Measurements from ENCODE around the gene BTN3A1. TPM values are rescaled to one million over a fixed set of nuclear protein-coding genes. Genes with fewer than 3 reads are reported as not detected.

The BTN3A1 gene
- total RNA-seq, 1 donor = 25.3 TPM

DNA sequence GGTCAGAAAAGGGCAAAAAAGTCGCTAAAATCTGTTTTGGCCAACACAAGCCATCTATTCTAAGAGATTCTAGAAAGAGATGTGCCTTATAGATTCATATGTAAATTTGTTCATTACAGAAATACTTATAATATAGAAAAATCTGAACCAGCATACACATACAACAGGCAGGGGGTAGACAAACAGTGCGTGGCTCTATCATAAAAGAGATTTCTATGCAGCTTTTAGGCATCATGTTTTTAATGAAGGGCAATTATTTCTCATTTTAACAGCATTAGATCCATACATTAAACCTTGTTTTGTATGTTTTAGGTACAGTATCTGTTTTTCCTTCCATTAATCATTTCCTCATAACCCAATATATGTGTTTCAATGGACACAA, 38.9 kb downstream of the BTN3A1 start:
- H3K27me3 ChIP-seq (ENCODE audit: insufficient read depth, low read length) = no peaks in the 10 kb centered on the region
- H3K27ac ChIP-seq (ENCODE audit: low read depth, low read length) = peak overlapping the region; percentile 91
- no peaks in the 10 kb centered on the region for H3K9me3 ChIP-seq (ENCODE audit: low read depth, low read length)
- no peak for DNase-seq (ENCODE audit: insufficient read length, low spot score, missing footprints)
- peaks cover 2% of the 10 kb centered on the region for H3K79me2 ChIP-seq (ENCODE audit: insufficient read depth, low read length)
- peak overlapping the region; percentile 88 for H3K4me2 ChIP-seq (ENCODE audit: insufficient read depth, low read length)
- H3K4me1 ChIP-seq (ENCODE audit: insufficient read depth, low read length) = peaks cover 15% of the 10 kb centered on the region
- no peaks in the 10 kb centered on the region for H4K20me1 ChIP-seq (ENCODE audit: insufficient read depth, low read length)
- H3K36me3 ChIP-seq (ENCODE audit: insufficient read depth, low read length) = peaks cover 6% of the 10 kb centered on the region
- peak overlapping the region; percentile 82 for H2AFZ ChIP-seq (ENCODE audit: low read length)
- peak overlapping the region; percentile 74 for H3K4me3 ChIP-seq (ENCODE audit: insufficient read depth, low read length)
- TF ChIP-seq, protein P1, sequence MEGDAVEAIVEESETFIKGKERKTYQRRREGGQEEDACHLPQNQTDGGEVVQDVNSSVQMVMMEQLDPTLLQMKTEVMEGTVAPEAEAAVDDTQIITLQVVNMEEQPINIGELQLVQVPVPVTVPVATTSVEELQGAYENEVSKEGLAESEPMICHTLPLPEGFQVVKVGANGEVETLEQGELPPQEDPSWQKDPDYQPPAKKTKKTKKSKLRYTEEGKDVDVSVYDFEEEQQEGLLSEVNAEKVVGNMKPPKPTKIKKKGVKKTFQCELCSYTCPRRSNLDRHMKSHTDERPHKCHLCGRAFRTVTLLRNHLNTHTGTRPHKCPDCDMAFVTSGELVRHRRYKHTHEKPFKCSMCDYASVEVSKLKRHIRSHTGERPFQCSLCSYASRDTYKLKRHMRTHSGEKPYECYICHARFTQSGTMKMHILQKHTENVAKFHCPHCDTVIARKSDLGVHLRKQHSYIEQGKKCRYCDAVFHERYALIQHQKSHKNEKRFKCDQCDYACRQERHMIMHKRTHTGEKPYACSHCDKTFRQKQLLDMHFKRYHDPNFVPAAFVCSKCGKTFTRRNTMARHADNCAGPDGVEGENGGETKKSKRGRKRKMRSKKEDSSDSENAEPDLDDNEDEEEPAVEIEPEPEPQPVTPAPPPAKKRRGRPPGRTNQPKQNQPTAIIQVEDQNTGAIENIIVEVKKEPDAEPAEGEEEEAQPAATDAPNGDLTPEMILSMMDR (IDR thresholded peaks at IDR 0.05; ENCODE audit: extremely low read depth, low read depth, low read length) = no peak

GRCh38 chr6:26441977-26442376, 39.9 kb downstream of the BTN3A1 start:
- Histone ChIP-seq H3K9me3 (ENCODE audit: low read depth, low read length) (no peaks in the 10 kb centered on the region), H3K27ac (ENCODE audit: low read depth, low read length) (no peak overlapping the region), H3K79me2 (ENCODE audit: insufficient read depth, low read length) (peaks cover 2% of the 10 kb centered on the region), H3K4me3 (ENCODE audit: insufficient read depth, low read length) (no peak overlapping the region), H3K36me3 (ENCODE audit: insufficient read depth, low read length) (peaks cover 6% of the 10 kb centered on the region), H3K4me1 (ENCODE audit: insufficient read depth, low read length) (peaks cover 15% of the 10 kb centered on the region), H3K27me3 (ENCODE audit: insufficient read depth, low read length) (no peaks in the 10 kb centered on the region), H2AFZ (ENCODE audit: low read length) (peak overlapping the region; percentile 12), H3K4me2 (ENCODE audit: insufficient read depth, low read length) (peak overlapping the region; percentile 88), H4K20me1 (ENCODE audit: insufficient read depth, low read length) (no peaks in the 10 kb centered on the region)
- DNase-seq (ENCODE audit: insufficient read length, low spot score, missing footprints) = no peak
- TF ChIP-seq, protein P1 (IDR thresholded peaks at IDR 0.05; ENCODE audit: extremely low read depth, low read depth, low read length) = no peak

DNA sequence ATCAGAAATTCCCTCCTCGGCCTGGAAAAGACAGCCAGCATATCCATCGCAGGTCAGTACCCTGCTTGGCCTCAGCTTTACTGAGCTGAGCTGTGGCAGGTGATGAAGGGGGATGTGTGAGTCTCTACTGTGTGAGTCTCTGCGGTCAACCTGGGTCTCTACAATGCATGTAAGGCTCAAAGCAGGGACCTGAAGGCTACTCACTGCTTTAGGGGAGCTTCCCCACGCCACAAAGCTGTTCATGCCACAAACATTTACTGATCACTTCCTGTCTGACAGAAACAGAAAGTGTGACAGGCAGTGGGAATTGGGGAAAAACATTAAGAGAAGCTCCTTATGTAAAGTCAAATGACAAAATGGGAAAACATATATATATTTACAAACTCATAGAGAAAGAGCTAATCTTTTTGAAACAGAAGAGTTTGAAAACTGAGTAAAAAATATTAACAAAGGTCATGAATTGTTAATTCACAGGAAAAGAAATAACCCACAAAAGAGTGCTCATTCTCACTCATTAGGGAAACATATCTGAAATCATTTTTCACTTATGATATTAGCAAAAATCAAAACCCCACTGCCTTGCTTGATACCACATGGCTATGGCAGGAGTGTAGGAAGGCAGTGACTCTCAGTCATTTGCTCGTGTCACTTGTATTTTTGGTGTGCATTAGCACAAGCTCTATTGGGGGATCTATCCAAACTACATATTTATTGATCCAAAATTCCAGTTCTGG, 44.0 kb downstream of the BTN3A1 start:
- Histone ChIP-seq H3K27ac (ENCODE audit: low read depth, low read length) (no peak overlapping the region), H2AFZ (ENCODE audit: low read length) (no peak overlapping the region)

DNA sequence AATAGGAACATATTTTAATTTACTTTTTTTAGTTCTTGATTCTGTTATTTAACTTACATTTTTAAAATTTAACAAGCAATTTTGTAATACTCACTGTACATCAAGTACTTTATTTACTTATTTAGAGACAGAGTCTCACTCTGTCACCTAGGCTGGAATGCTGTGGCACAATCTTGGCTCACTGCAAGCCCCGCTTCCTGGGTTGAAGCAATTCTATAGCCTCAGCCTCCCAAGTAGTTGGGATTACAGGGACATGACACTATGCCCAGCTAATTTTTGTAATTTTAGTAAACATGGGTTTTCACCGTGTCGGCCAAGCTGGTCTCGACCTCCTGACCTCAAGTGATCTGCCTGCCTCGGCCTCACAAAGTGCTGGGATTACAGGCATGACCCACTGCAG, 45.2 kb downstream of the BTN3A1 start:
- Histone ChIP-seq H4K20me1 (ENCODE audit: insufficient read depth, low read length) (no peaks in the 10 kb centered on the region), H2AFZ (ENCODE audit: low read length) (no peak overlapping the region), H3K4me1 (ENCODE audit: insufficient read depth, low read length) (no peaks in the 10 kb centered on the region), H3K9me3 (ENCODE audit: low read depth, low read length) (no peaks in the 10 kb centered on the region), H3K4me2 (ENCODE audit: insufficient read depth, low read length) (no peak overlapping the region), H3K36me3 (ENCODE audit: insufficient read depth, low read length) (peaks cover 23% of the 10 kb centered on the region), H3K79me2 (ENCODE audit: insufficient read depth, low read length) (no peaks in the 10 kb centered on the region), H3K27ac (ENCODE audit: low read depth, low read length) (no peak overlapping the region), H3K4me3 (ENCODE audit: insufficient read depth, low read length) (no peak overlapping the region), H3K27me3 (ENCODE audit: insufficient read depth, low read length) (no peaks in the 10 kb centered on the region)
- no peak for DNase-seq (ENCODE audit: insufficient read length, low spot score, missing footprints)
- TF ChIP-seq, protein P1 (IDR thresholded peaks at IDR 0.05; ENCODE audit: extremely low read depth, low read depth, low read length) = no peak

More for the DNA sequence above, 44.0 kb downstream of the BTN3A1 start:
- Histone ChIP-seq H3K79me2 (ENCODE audit: insufficient read depth, low read length) (peaks cover 2% of the 10 kb centered on the region), H3K36me3 (ENCODE audit: insufficient read depth, low read length) (peaks cover 22% of the 10 kb centered on the region), H3K27me3 (ENCODE audit: insufficient read depth, low read length) (no peaks in the 10 kb centered on the region), H3K9me3 (ENCODE audit: low read depth, low read length) (no peaks in the 10 kb centered on the region), H3K4me2 (ENCODE audit: insufficient read depth, low read length) (no peak overlapping the region), H4K20me1 (ENCODE audit: insufficient read depth, low read length) (no peaks in the 10 kb centered on the region), H3K4me3 (ENCODE audit: insufficient read depth, low read length) (no peak overlapping the region), H3K4me1 (ENCODE audit: insufficient read depth, low read length) (peaks cover 6% of the 10 kb centered on the region)
- DNase-seq (ENCODE audit: insufficient read length, low spot score, missing footprints) = no peak
- TF ChIP-seq, protein P1 (IDR thresholded peaks at IDR 0.05; ENCODE audit: extremely low read depth, low read depth, low read length) = no peak

Measured in osteoblast (primary cell).